Activated CD8-positive, alpha-beta T cell treated with anti-CD3 and anti-CD28 coated beads, Interleukin-2, amount 10 ng/mL, durations not matched to agents 7 days and 5 days (primary cell): ENCODE results near the gene AOPEP. TPM values are rescaled to one million over a fixed set of nuclear protein-coding genes. Genes with fewer than 3 reads are reported as not detected.

ENCODE experiments used
- ATAC-seq: fragments of 150-1000 bp; cut with Tn5 transposase; one replicate; pipeline ENCODE4 v1.10.0; 2021; ENCODE audit warnings: moderate library complexity
- CTCF ChIA-PET: fragments of 350-600 bp; sonication (Branson Sonifier 250); formaldehyde crosslinking; loops from one replicate; lab custom pipeline; 2021; ENCODE audit warnings: antibody characterized with exemption; lab: Charles Lee
- POLR2A ChIA-PET: fragments of 350-600 bp; sonication (Branson Sonifier 250); formaldehyde crosslinking; loops from one replicate; lab custom pipeline; 2021; ENCODE audit warnings: antibody characterized with exemption; lab: Charles Lee
- DNase-seq: peaks from one replicate; pipeline ENCODE4 v3.0.0-alpha.2; 2020
- H3K27ac Mint-ChIP-seq: one replicate; pipeline ENCODE4 v1.8.0; 2021; ENCODE audit warnings: mild to moderate bottlenecking, mixed read lengths
- H3K27me3 Mint-ChIP-seq: one replicate; pipeline ENCODE4 v1.8.0; 2021; ENCODE audit warnings: low read depth, mixed read lengths
- H3K36me3 Mint-ChIP-seq: one replicate; pipeline ENCODE4 v1.8.0; 2021; ENCODE audit warnings: low read depth, mixed read lengths
- H3K4me1 Mint-ChIP-seq: one replicate; pipeline ENCODE4 v1.8.0; 2021; ENCODE audit warnings: low read depth, mixed read lengths
- H3K4me3 Mint-ChIP-seq: one replicate; pipeline ENCODE4 v1.8.0; 2021; ENCODE audit warnings: mild to moderate bottlenecking, mixed read lengths
- H3K9me3 Mint-ChIP-seq: one replicate; pipeline ENCODE4 v1.8.0; 2022; ENCODE audit warnings: mixed read lengths; ENCODE audit not compliant: insufficient read depth
- total RNA-seq, 2 experiments: library from RNA; stranded (reverse); gene quantifications; one replicate each; pipeline ENCODE4 v1.2.3, GENCODE V29; 2021

The AOPEP gene
- total RNA-seq, 2 experiments from 2014 or later: 7.2 to 8.9 TPM

GRCh38 chr9:94920420-94921091, 194.1 kb downstream of the AOPEP start:
- Mint-ChIP-seq H3K27ac (no peak overlapping the region), H3K9me3 (no peaks in the 10 kb centered on the region), H3K36me3 (no peaks in the 10 kb centered on the region), H3K4me3 (no peak overlapping the region), H3K4me1 (no peaks in the 10 kb centered on the region), H3K27me3 (peaks cover 2% of the 10 kb centered on the region)
- CTCF ChIA-PET: no interaction called here
- ATAC-seq (no peak), DNase-seq (no peak)
- POLR2A ChIA-PET: no interaction called here

GRCh38 chr9:94921092-94921471, 194.6 kb downstream of the AOPEP start:
- CTCF ChIA-PET: no interaction called here
- POLR2A ChIA-PET: no interaction called here

GRCh38 chr9:94921656-94922055, 195.2 kb downstream of the AOPEP start:
- ATAC-seq (no peak), DNase-seq (no peak)
- Mint-ChIP-seq H3K4me3 (no peak overlapping the region), H3K36me3 (no peaks in the 10 kb centered on the region), H3K4me1 (no peaks in the 10 kb centered on the region), H3K27ac (no peak overlapping the region), H3K9me3 (no peaks in the 10 kb centered on the region), H3K27me3 (peaks cover 2% of the 10 kb centered on the region)
- ChIA-PET CTCF (no interaction called here), POLR2A (no interaction called here)

More at GRCh38 chr9:94921092-94921471, 194.6 kb downstream of the AOPEP start:
- Mint-ChIP-seq H3K4me3 (no peak overlapping the region), H3K27ac (no peak overlapping the region), H3K9me3 (no peaks in the 10 kb centered on the region), H3K4me1 (no peaks in the 10 kb centered on the region), H3K27me3 (peaks cover 2% of the 10 kb centered on the region), H3K36me3 (no peaks in the 10 kb centered on the region)
- no peak for ATAC-seq
- no peak for DNase-seq

- ATAC-seq (no peak), DNase-seq (no peak)
- no peak overlapping the region for H3K27ac Mint-ChIP-seq
- ChIA-PET POLR2A (no interaction called here), CTCF (interaction anchor here (1.3 kb wide), 1 partner anchor 11 kb away, joined by 3 read pairs; no protein-coding TSS in a partner anchor)
- no peak overlapping the region for H3K4me3 Mint-ChIP-seq
- H3K4me1 Mint-ChIP-seq: no peaks in the 10 kb centered on the region
- H3K36me3 Mint-ChIP-seq: no peaks in the 10 kb centered on the region
- no peaks in the 10 kb centered on the region for H3K9me3 Mint-ChIP-seq
- peaks cover 2% of the 10 kb centered on the region for H3K27me3 Mint-ChIP-seq
Observed at GRCh38 chr9:94922098-94922607, 195.7 kb downstream of the AOPEP start.

GRCh38 chr9:94922691-94923107, 196.2 kb downstream of the AOPEP start:
- Mint-ChIP-seq H3K4me3 (no peak overlapping the region), H3K9me3 (no peaks in the 10 kb centered on the region), H3K36me3 (no peaks in the 10 kb centered on the region), H3K4me1 (no peaks in the 10 kb centered on the region), H3K27me3 (peaks cover under 1% of the 10 kb centered on the region), H3K27ac (no peak overlapping the region)
- ATAC-seq (no peak), DNase-seq (no peak)
- POLR2A ChIA-PET: no interaction called here
- CTCF ChIA-PET: interaction anchor here (1.3 kb wide), 1 partner anchor 11 kb away, joined by 3 read pairs; no protein-coding TSS in a partner anchor

- H3K27ac Mint-ChIP-seq: no peak overlapping the region
- POLR2A ChIA-PET: no interaction called here
Observed at GRCh38 chr9:94923326-94924089, 197.0 kb downstream of the AOPEP start.

GRCh38 chr9:94925751-94926430, 199.4 kb downstream of the AOPEP start:
- ChIA-PET CTCF (interaction anchor here (0.5 kb wide), 1 partner anchor 69 kb away, joined by 3 read pairs; no protein-coding TSS in a partner anchor), POLR2A (interaction anchor here (1.0 kb wide), 1 partner anchor 43 kb away, joined by 3 read pairs; no protein-coding TSS in a partner anchor)
- H3K27ac Mint-ChIP-seq: no peak overlapping the region
- no peaks in the 10 kb centered on the region for H3K9me3 Mint-ChIP-seq
- H3K4me3 Mint-ChIP-seq: no peak overlapping the region
- DNase-seq: no peak
- no peaks in the 10 kb centered on the region for H3K36me3 Mint-ChIP-seq
- no peaks in the 10 kb centered on the region for H3K4me1 Mint-ChIP-seq
- no peak for ATAC-seq
- H3K27me3 Mint-ChIP-seq: no peaks in the 10 kb centered on the region

More at GRCh38 chr9:94923326-94924089, 197.0 kb downstream of the AOPEP start:
- H3K36me3 Mint-ChIP-seq: no peaks in the 10 kb centered on the region
- no peak overlapping the region for H3K4me3 Mint-ChIP-seq
- DNase-seq: no peak
- H3K4me1 Mint-ChIP-seq: no peaks in the 10 kb centered on the region
- H3K27me3 Mint-ChIP-seq: no peaks in the 10 kb centered on the region
- CTCF ChIA-PET: interaction anchor here (1.3 kb wide), 1 partner anchor 10 kb away, joined by 3 read pairs; no protein-coding TSS in a partner anchor
- no peak for ATAC-seq
- no peaks in the 10 kb centered on the region for H3K9me3 Mint-ChIP-seq

GRCh38 chr9:94926431-94926800, 199.9 kb downstream of the AOPEP start:
- no peaks in the 10 kb centered on the region for H3K27me3 Mint-ChIP-seq
- POLR2A ChIA-PET: no interaction called here
- no peaks in the 10 kb centered on the region for H3K4me1 Mint-ChIP-seq
- H3K36me3 Mint-ChIP-seq: no peaks in the 10 kb centered on the region
- CTCF ChIA-PET: no interaction called here
- H3K9me3 Mint-ChIP-seq: no peaks in the 10 kb centered on the region
- no peak for ATAC-seq
- no peak for DNase-seq
- no peak overlapping the region for H3K4me3 Mint-ChIP-seq
- H3K27ac Mint-ChIP-seq: no peak overlapping the region

GRCh38 chr9:94927048-94927761, 200.7 kb downstream of the AOPEP start:
- Mint-ChIP-seq H3K4me3 (no peak overlapping the region), H3K27ac (no peak overlapping the region), H3K9me3 (no peaks in the 10 kb centered on the region), H3K27me3 (no peaks in the 10 kb centered on the region), H3K36me3 (no peaks in the 10 kb centered on the region), H3K4me1 (no peaks in the 10 kb centered on the region)
- CTCF ChIA-PET: no interaction called here
- ATAC-seq (no peak), DNase-seq (no peak)
- POLR2A ChIA-PET: no interaction called here

- no peaks in the 10 kb centered on the region for H3K9me3 Mint-ChIP-seq
- H3K27ac Mint-ChIP-seq: no peak overlapping the region
- ChIA-PET CTCF (no interaction called here), POLR2A (no interaction called here)
- H3K4me3 Mint-ChIP-seq: no peak overlapping the region
- H3K27me3 Mint-ChIP-seq: no peaks in the 10 kb centered on the region
- no peak for ATAC-seq
- H3K36me3 Mint-ChIP-seq: no peaks in the 10 kb centered on the region
- H3K4me1 Mint-ChIP-seq: no peaks in the 10 kb centered on the region
- no peak for DNase-seq
Observed at GRCh38 chr9:94927762-94928670, 201.5 kb downstream of the AOPEP start.
